K562 (cell line): ENCODE results near the gene MTERF4. TPM values are rescaled to one million over a fixed set of nuclear protein-coding genes. Genes with fewer than 3 reads are reported as not detected.
A peak's percentile ranks its signal among the peaks of the same experiment; 100 is the strongest.

ENCODE experiments used
- CHD4 ChIP-seq: fragments of 200-600 bp; sonication (generic); IDR thresholded peaks from 3 replicates; pipeline ENCODE4 v1.6.1; 2012; ENCODE audit warnings: low read depth, mild to moderate bottlenecking, mixed read lengths, low read length, inconsistent platforms; ENCODE audit not compliant: insufficient read depth, insufficient replicate concordance, poor library complexity, severe bottlenecking
- E4F1 ChIP-seq: fragments of 250-450 bp; sonication (Bioruptor Pico); IDR thresholded peaks from 2 replicates; pipeline ENCODE4 v1.5.0; 2021; ENCODE audit warnings: mild to moderate bottlenecking, borderline replicate concordance
- FOSL1 ChIP-seq: fragments of 200-800 bp; sonication (Bioruptor generic); conservative IDR thresholded peaks from 2 replicates; pipeline ENCODE4 v1.6.1; 2016; ENCODE audit warnings: missing genetic modification characterization, missing compliant biosample characterization
- GABPA ChIP-seq: fragments of 200-800 bp; sonication (Bioruptor generic); conservative IDR thresholded peaks from 2 replicates; pipeline ENCODE4 v1.6.1; 2016; ENCODE audit warnings: low read depth, missing genetic modification characterization, missing compliant biosample characterization
- MTF1 ChIP-seq: fragments of 250-450 bp; sonication (Bioruptor Pico); IDR thresholded peaks from 2 replicates; pipeline ENCODE4 v1.9.0; 2021; ENCODE audit warnings: moderate library complexity, mild to moderate bottlenecking, inconsistent platforms, borderline replicate concordance
- PTTG1 ChIP-seq: fragments of 450-650 bp; IDR thresholded peaks from 2 replicates; pipeline ENCODE4 v1.6.1; 2016; ENCODE audit warnings: low read depth, mild to moderate bottlenecking, missing genetic modification characterization, missing compliant biosample characterization
- RBM25 ChIP-seq: fragments of 200-400 bp; formaldehyde crosslinking; IDR thresholded peaks from 2 replicates; pipeline ENCODE4 v1.6.1; 2018; ENCODE audit warnings: low read length, low read depth, moderate library complexity; ENCODE audit not compliant: severe bottlenecking
- RFX1 ChIP-seq: fragments of 450-650 bp; IDR thresholded peaks from 2 replicates; pipeline ENCODE4 v1.6.1; 2016; ENCODE audit warnings: mild to moderate bottlenecking, moderate library complexity
- SRSF1 ChIP-seq: fragments of 200-400 bp; formaldehyde crosslinking; IDR thresholded peaks from 2 replicates; pipeline ENCODE4 v1.6.1; 2017; ENCODE audit warnings: mild to moderate bottlenecking, low read depth, low read length, moderate library complexity
- TBL1XR1 ChIP-seq, 2 experiments: IDR thresholded peaks; 2 replicates each; pipeline ENCODE4 v1.6.1; 2012; ENCODE audit warnings: improper control_type of control experiment in 2 of 2, low read length in 2 of 2, mild to moderate bottlenecking in 1 of 2
- TBP ChIP-seq: optimal IDR thresholded peaks from 2 replicates; pipeline ENCODE3; 2011; ENCODE audit warnings: low read depth, low read length, improper control_type of control experiment
- TCF15 ChIP-seq: fragments of 250-450 bp; sonication (Bioruptor Pico); IDR thresholded peaks from 2 replicates; pipeline ENCODE4 v1.8.0; 2022; ENCODE audit warnings: moderate library complexity, mild to moderate bottlenecking, inconsistent platforms
- TCFL5 ChIP-seq: fragments of 250-450 bp; sonication (Bioruptor Pico); conservative IDR thresholded peaks from 2 replicates; pipeline ENCODE4 v1.6.1; 2021; ENCODE audit warnings: mild to moderate bottlenecking, moderate library complexity, matching md5 sums
- ZBTB12 ChIP-seq: fragments of 250-450 bp; sonication (Bioruptor Pico); IDR thresholded peaks from 2 replicates; pipeline ENCODE4 v1.4.0; 2020
- ZC3H8 ChIP-seq: fragments of 450-650 bp; IDR thresholded peaks from 2 replicates; pipeline ENCODE4 v1.6.1; 2017
- ZFP36 ChIP-seq: fragments of 150-350 bp; IDR thresholded peaks from 2 replicates; pipeline ENCODE4 v1.6.1; 2018; ENCODE audit warnings: low read length, low read depth; ENCODE audit not compliant: partially characterized antibody
- ZNF224 ChIP-seq: sonication (generic); formaldehyde crosslinking; IDR thresholded peaks from 2 replicates; pipeline ENCODE4 v1.8.0; 2022; ENCODE audit warnings: mild to moderate bottlenecking, missing genetic modification reagents
- ZNF311 ChIP-seq: fragments of 250-450 bp; sonication (Bioruptor Pico); IDR thresholded peaks from 2 replicates; pipeline ENCODE4 v1.4.0; 2020; ENCODE audit warnings: mild to moderate bottlenecking, moderate library complexity
- ZNF449 ChIP-seq: fragments of 250-450 bp; sonication (Bioruptor Pico); IDR thresholded peaks from 2 replicates; pipeline ENCODE4 v1.8.0; 2022; ENCODE audit warnings: moderate library complexity, mild to moderate bottlenecking, inconsistent platforms
- ZNF778 ChIP-seq: fragments of 450-650 bp; formaldehyde crosslinking; IDR thresholded peaks from 2 replicates; pipeline ENCODE4 v1.4.0; 2020; ENCODE audit warnings: mild to moderate bottlenecking, moderate library complexity
- polyA plus RNA-seq, 8 experiments: library from polyadenylated mRNA; depleted of rRNA in 4 of 8; stranded (reverse) in 5 of 8; unstranded in 3 of 8; fragments of >200 nt; fragmentation: Nextera tagmentation in 2 of 8; fragmentation: Illumina TruSeq in 1 of 8; extraction: Ambion mirVana in 2 of 8; extraction: Trizol in 1 of 8; gene quantifications; 2 replicates each; pipeline versions ENCODE4 v1.2.1 to v1.2.3, GENCODE V29; 2011 to 2014; ENCODE audit warnings: inconsistent platforms in 1 of 8, missing spikeins in 1 of 8
- total RNA-seq, 7 experiments: library from RNA; depleted of rRNA in 6 of 7; stranded (reverse); fragments of >200 nt in 6 of 7; fragmentation: Illumina TruSeq in 2 of 7; extraction: Trizol in 2 of 7; gene quantifications; 2 replicates each; pipeline versions ENCODE4 v1.2.1 to v1.2.3, GENCODE V29; 2011 to 2021; ENCODE audit warnings: low replicate concordance in 1 of 7

The MTERF4 gene
- total and polyA plus RNA-seq, 9 of the 15 experiments (the other 6 are each of a cell fraction or from before 2014, with no cell fraction given) = 15.3 to 29.6 (median 21.2) TPM

- peak in 1 of 2 experiments; percentile 42; a peak in 1 of 4 replicates for TF ChIP-seq TBL1XR1 (IDR thresholded peaks at IDR 0.05; ENCODE audit: low read length in 2 of 2)
- no peak for TF ChIP-seq CHD4
- no peak for TF ChIP-seq TCFL5 (CRISPR knock-in tag)
- TF ChIP-seq ZC3H8 = no peak
- TF ChIP-seq ZNF311 (CRISPR knock-in tag) = no peak
- no peak for TF ChIP-seq ZNF778
- TF ChIP-seq ZNF449 (CRISPR knock-in tag) = no peak
- peak; percentile 99 for TF ChIP-seq GABPA (tag)
- TF ChIP-seq ZBTB12 (CRISPR knock-in tag) = 0 out of 2 replicates have a peak, but pooled peaks have one; percentile 23
- no peak for TF ChIP-seq ZNF224
- no peak for TF ChIP-seq ZFP36
- TF ChIP-seq PTTG1 = no peak
- 0 out of 2 replicates have a peak, but pooled peaks have one; percentile 19 for TF ChIP-seq FOSL1 (tag)
- TF ChIP-seq MTF1 (CRISPR knock-in tag) = no peak
- 0 out of 2 replicates have a peak, but pooled peaks have one; percentile 35 for TF ChIP-seq SRSF1
- TF ChIP-seq TBP = peak; percentile 69
- peak; percentile 14 for TF ChIP-seq RBM25
- no peak for TF ChIP-seq E4F1 (CRISPR knock-in tag)
- no peak for TF ChIP-seq RFX1
- no peak for TF ChIP-seq TCF15 (CRISPR knock-in tag)
Measured at GRCh38 chr2:241102239-241102803, at the start of gene MTERF4 (continued).
